ENCODE data around the gene CDYL2. TPM values are rescaled to one million over a fixed set of nuclear protein-coding genes. Genes with fewer than 3 reads are reported as not detected.

Gene CDYL2
- total RNA-seq, 1 experiment from 2014 or later, result 8.2 TPM

GRCh38 chr16:80586476-80586875 lies 217.9 kb downstream of the CDYL2 start:
- Mint-ChIP-seq H3K4me3 (no peak overlapping the region), H3K27ac (no peak overlapping the region)

GRCh38 chr16:80585764-80586163 lies 218.6 kb downstream of the CDYL2 start:
- H3K4me3 Mint-ChIP-seq, result no peak overlapping the region

More at GRCh38 chr16:80586476-80586875, 217.9 kb downstream of the CDYL2 start:
- ATAC-seq (no peak), DNase-seq (ENCODE audit: low spot score) (no peak)
- CTCF ChIA-PET, result no interaction called here
- Mint-ChIP-seq H3K4me1 (no peaks in the 10 kb centered on the region), H3K9me3 (peaks cover 39% of the 10 kb centered on the region), H3K27me3 (ENCODE audit: low read depth) (no peaks in the 10 kb centered on the region), H3K36me3 (no peaks in the 10 kb centered on the region)
- POLR2A ChIA-PET, result no interaction called here
- TF ChIP-seq CREM (CRISPR knock-in tag; IDR thresholded peaks at IDR 0.05), result no peak

GRCh38 chr16:80583466-80583865 lies 220.9 kb downstream of the CDYL2 start:
- no peaks in the 10 kb centered on the region; the same call in 1 of the 2 replicates for H3K27me3 Mint-ChIP-seq (ENCODE audit: low read depth)
- peaks cover 49% of the 10 kb centered on the region for H3K9me3 Mint-ChIP-seq
- DNase-seq (ENCODE audit: low spot score), result no peak
- no peaks in the 10 kb centered on the region for H3K4me1 Mint-ChIP-seq
- H3K27ac Mint-ChIP-seq, result no peak overlapping the region
- no peak overlapping the region for H3K4me3 Mint-ChIP-seq
- CTCF ChIA-PET, result no interaction called here
- ATAC-seq, result no peak
- no peaks in the 10 kb centered on the region for H3K36me3 Mint-ChIP-seq
- POLR2A ChIA-PET, result no interaction called here
- TF ChIP-seq HMGA2 (CRISPR knock-in tag; IDR thresholded peaks at IDR 0.05), result no peak
- no peak for TF ChIP-seq ZSCAN18 (CRISPR knock-in tag; IDR thresholded peaks at IDR 0.05)
- no peak for TF ChIP-seq NR3C1 (CRISPR knock-in tag; conservative IDR thresholded peaks at IDR 0.05; ENCODE audit: low read depth)
- TF ChIP-seq IRF1 (CRISPR knock-in tag; IDR thresholded peaks at IDR 0.05), result no peak
- TF ChIP-seq E2F5 (CRISPR knock-in tag; IDR thresholded peaks at IDR 0.05), result no peak
- no peak for TF ChIP-seq ZMAT4 (CRISPR knock-in tag; IDR thresholded peaks at IDR 0.05)
- no peak for TF ChIP-seq ESRRA (CRISPR knock-in tag; IDR thresholded peaks at IDR 0.05; ENCODE audit: borderline replicate concordance)
- TF ChIP-seq E2F1 (CRISPR knock-in tag; IDR thresholded peaks at IDR 0.05), result no peak
- TF ChIP-seq ZNF138 (CRISPR knock-in tag; conservative IDR thresholded peaks at IDR 0.05), result no peak
- TF ChIP-seq ZNF281 (CRISPR knock-in tag; IDR thresholded peaks at IDR 0.05), result no peak
- no peak for TF ChIP-seq TP53 (CRISPR knock-in tag; IDR thresholded peaks at IDR 0.05)
- TF ChIP-seq ERG (CRISPR knock-in tag; IDR thresholded peaks at IDR 0.05), result no peak

More at GRCh38 chr16:80585764-80586163, 218.6 kb downstream of the CDYL2 start:
- Mint-ChIP-seq H3K27me3 (ENCODE audit: low read depth) (no peaks in the 10 kb centered on the region; the same call in 1 of the 2 replicates), H3K27ac (no peak overlapping the region), H3K4me1 (no peaks in the 10 kb centered on the region), H3K9me3 (peaks cover 46% of the 10 kb centered on the region), H3K36me3 (no peaks in the 10 kb centered on the region)
- TF ChIP-seq JAZF1 (CRISPR knock-in tag; IDR thresholded peaks at IDR 0.05), result no peak
- TF ChIP-seq USF2 (CRISPR knock-in tag; IDR thresholded peaks at IDR 0.05), result no peak
- TF ChIP-seq ATF6 (CRISPR knock-in tag; IDR thresholded peaks at IDR 0.05), result no peak
- no peak for TF ChIP-seq RELA (CRISPR knock-in tag; IDR thresholded peaks at IDR 0.05; ENCODE audit: borderline replicate concordance)
- no peak for TF ChIP-seq SMAD4 (CRISPR knock-in tag; IDR thresholded peaks at IDR 0.05)
- TF ChIP-seq ZNF317 (CRISPR knock-in tag; IDR thresholded peaks at IDR 0.05; ENCODE audit: borderline replicate concordance, low read depth), result no peak
- no peak for TF ChIP-seq RORB (CRISPR knock-in tag; IDR thresholded peaks at IDR 0.05)
- TF ChIP-seq FOXK1 (CRISPR knock-in tag; IDR thresholded peaks at IDR 0.05), result no peak
- ATAC-seq, result no peak
- ChIA-PET POLR2A (no interaction called here), CTCF (no interaction called here)
- DNase-seq (ENCODE audit: low spot score), result no peak
